Ishikawa (cell line): Measurements from ENCODE around the gene TENM3.

Experiments used
- CEBPB ChIP-seq: IDR thresholded peaks from 2 replicates; pipeline ENCODE4 v1.6.1; 2012
- EGR1 ChIP-seq: IDR thresholded peaks from 2 replicates; pipeline ENCODE4 v1.6.1; 2012
- EP300 ChIP-seq: IDR thresholded peaks from 2 replicates; pipeline ENCODE4 v1.6.1; 2012; ENCODE audit warnings: borderline replicate concordance
- NFIC ChIP-seq: IDR thresholded peaks from 2 replicates; pipeline ENCODE4 v1.6.1; 2012
- RAD21 ChIP-seq: IDR thresholded peaks from 2 replicates; pipeline ENCODE4 v1.6.1; 2012; ENCODE audit warnings: low read depth
- TAF1 ChIP-seq: IDR thresholded peaks from 2 replicates; pipeline ENCODE4 v1.6.1; 2012; ENCODE audit warnings: low read depth, mild to moderate bottlenecking
- YY1 ChIP-seq: IDR thresholded peaks from 2 replicates; pipeline ENCODE4 v1.6.1; 2012; ENCODE audit warnings: low read depth
- TF ChIP-seq, protein P1 (sequence below): IDR thresholded peaks from 2 replicates; pipeline ENCODE4 v1.6.1; 2012
- TF ChIP-seq, protein P2 (sequence below): IDR thresholded peaks from 2 replicates; pipeline ENCODE4 v1.6.1; 2012
- TF ChIP-seq, protein P3 (sequence below): IDR thresholded peaks from 2 replicates; pipeline ENCODE4 v1.6.1; 2012; ENCODE audit warnings: low read depth, mild to moderate bottlenecking

DNA sequence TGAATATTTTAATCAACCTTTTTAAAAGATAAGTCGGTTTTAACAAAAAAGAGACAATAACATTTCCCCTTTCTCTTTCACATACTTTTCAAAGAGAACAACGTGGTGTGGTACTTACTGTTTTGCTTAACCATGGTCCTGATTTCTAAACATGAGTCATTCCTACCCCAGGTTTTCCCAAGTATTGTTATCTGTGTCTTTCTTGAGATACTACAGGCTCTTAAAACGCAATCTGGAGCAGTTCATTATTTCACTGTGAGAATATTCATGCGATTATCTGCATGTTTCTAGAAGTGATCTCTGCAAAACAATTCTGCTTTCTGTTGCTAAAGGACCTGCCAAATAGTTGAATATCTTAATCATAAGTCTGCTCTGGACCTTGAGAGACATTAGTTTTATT lies 127.3 kb downstream of the TENM3 start:
- TF ChIP-seq, protein P1, sequence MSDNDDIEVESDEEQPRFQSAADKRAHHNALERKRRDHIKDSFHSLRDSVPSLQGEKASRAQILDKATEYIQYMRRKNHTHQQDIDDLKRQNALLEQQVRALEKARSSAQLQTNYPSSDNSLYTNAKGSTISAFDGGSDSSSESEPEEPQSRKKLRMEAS: no peak
- no peak for TF ChIP-seq EGR1
- no peak for TF ChIP-seq NFIC
- TF ChIP-seq TAF1: no peak
- TF ChIP-seq RAD21: no peak
- TF ChIP-seq YY1: no peak
- TF ChIP-seq, protein P2, sequence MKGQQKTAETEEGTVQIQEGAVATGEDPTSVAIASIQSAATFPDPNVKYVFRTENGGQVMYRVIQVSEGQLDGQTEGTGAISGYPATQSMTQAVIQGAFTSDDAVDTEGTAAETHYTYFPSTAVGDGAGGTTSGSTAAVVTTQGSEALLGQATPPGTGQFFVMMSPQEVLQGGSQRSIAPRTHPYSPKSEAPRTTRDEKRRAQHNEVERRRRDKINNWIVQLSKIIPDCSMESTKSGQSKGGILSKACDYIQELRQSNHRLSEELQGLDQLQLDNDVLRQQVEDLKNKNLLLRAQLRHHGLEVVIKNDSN: no peak
- TF ChIP-seq, protein P3, sequence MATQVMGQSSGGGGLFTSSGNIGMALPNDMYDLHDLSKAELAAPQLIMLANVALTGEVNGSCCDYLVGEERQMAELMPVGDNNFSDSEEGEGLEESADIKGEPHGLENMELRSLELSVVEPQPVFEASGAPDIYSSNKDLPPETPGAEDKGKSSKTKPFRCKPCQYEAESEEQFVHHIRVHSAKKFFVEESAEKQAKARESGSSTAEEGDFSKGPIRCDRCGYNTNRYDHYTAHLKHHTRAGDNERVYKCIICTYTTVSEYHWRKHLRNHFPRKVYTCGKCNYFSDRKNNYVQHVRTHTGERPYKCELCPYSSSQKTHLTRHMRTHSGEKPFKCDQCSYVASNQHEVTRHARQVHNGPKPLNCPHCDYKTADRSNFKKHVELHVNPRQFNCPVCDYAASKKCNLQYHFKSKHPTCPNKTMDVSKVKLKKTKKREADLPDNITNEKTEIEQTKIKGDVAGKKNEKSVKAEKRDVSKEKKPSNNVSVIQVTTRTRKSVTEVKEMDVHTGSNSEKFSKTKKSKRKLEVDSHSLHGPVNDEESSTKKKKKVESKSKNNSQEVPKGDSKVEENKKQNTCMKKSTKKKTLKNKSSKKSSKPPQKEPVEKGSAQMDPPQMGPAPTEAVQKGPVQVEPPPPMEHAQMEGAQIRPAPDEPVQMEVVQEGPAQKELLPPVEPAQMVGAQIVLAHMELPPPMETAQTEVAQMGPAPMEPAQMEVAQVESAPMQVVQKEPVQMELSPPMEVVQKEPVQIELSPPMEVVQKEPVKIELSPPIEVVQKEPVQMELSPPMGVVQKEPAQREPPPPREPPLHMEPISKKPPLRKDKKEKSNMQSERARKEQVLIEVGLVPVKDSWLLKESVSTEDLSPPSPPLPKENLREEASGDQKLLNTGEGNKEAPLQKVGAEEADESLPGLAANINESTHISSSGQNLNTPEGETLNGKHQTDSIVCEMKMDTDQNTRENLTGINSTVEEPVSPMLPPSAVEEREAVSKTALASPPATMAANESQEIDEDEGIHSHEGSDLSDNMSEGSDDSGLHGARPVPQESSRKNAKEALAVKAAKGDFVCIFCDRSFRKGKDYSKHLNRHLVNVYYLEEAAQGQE: no peak
- TF ChIP-seq EP300: no peak
- TF ChIP-seq CEBPB: no peak
